H1 (cell line): ENCODE data around the gene MXRA8.

Experiments
- EP300 ChIP-seq, 2 experiments: IDR thresholded peaks; 1 replicate in 1 of 2; 2 replicates in 1 of 2; pipeline ENCODE4 v1.6.1; 2011 to 2012; ENCODE audit warnings: low read depth in 2 of 2, low read length in 2 of 2, mild to moderate bottlenecking in 2 of 2, borderline replicate concordance in 1 of 2, inconsistent platforms in 1 of 2, moderate library complexity in 1 of 2
- EZH2 ChIP-seq: fragments of 200-600 bp; sonication (generic); IDR thresholded peaks from 2 replicates; pipeline ENCODE4 v1.7.1; 2012; ENCODE audit warnings: low read depth, mild to moderate bottlenecking, moderate library complexity, low read length, inconsistent platforms; ENCODE audit not compliant: severe bottlenecking
- KDM1A ChIP-seq: fragments of 200-600, 300-600 bp; sonication (generic); IDR thresholded peaks from 2 replicates; pipeline ENCODE4 v1.7.1; 2016; ENCODE audit warnings: mild to moderate bottlenecking, low read length, borderline replicate concordance
- YY1 ChIP-seq: IDR thresholded peaks from 2 replicates; pipeline ENCODE4 v1.6.1; 2011; ENCODE audit warnings: low read depth, mild to moderate bottlenecking, low read length
- TF ChIP-seq, protein P1 (sequence below): IDR thresholded peaks from 2 replicates; pipeline ENCODE4 v1.6.1; 2012; ENCODE audit warnings: inconsistent platforms

DNA sequence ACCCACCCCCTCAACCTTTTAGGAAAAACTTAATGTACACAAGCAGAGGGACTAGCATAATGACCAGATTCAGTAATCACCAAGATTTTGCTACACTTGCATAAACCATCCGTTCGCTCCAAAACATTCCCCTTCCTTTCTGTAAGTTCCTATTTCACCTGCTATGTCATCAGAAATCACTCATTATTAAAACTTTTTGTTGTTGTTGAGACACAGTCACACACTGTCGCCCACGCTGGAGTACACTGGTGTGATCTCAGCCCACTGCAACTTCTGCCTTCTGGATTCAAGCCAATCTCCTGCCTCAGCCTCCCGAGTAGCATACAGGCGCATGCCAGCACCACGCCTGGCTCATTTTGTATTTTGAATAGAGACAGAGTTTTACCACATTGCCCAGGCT lies 45.3 kb upstream of the MXRA8 start:
- TF ChIP-seq KDM1A (no peak), YY1 (no peak), EZH2 (no peak), EP300 (IDR thresholded peaks at IDR 0.05; ENCODE audit: borderline replicate concordance in 1 of 2, low read depth in 2 of 2, low read length in 2 of 2) (no peak)
- TF ChIP-seq, protein P1, sequence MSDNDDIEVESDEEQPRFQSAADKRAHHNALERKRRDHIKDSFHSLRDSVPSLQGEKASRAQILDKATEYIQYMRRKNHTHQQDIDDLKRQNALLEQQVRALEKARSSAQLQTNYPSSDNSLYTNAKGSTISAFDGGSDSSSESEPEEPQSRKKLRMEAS, result no peak
